Ammon's horn (tissue), 1 donor: ENCODE measurements around the gene G3BP1.
"Not testable (repeated sequence)": the region's sequence is repeated elsewhere in the genome, so short reads cannot be mapped to it uniquely, and the experiment has no call there.

Experiments
- DNase-seq: peaks from one replicate; pipeline ENCODE4 v3.0.0-alpha.2; 2016; ENCODE audit warnings: low spot score

Gene G3BP1

DNA sequence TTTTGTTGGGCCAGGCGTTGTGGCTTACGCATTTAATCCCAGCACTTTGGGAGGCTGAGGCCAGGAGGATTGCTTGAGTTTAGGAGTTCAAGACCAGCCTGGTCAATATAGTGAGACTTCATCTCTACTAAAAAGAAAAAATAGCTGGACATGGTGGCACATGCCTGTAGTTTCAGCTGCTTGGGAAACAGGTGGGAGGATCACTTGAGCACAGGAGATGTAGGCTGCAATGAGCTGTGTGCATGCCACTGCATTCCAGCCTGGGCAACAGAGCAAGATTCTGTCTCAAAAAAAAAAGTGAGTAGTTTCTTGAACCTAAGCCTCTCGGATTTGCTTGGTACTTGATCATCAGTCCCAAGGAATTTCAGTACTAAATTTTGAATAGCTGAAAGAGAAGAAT lies 26.9 kb downstream of the G3BP1 start:
- DNase-seq, result no peak

DNA sequence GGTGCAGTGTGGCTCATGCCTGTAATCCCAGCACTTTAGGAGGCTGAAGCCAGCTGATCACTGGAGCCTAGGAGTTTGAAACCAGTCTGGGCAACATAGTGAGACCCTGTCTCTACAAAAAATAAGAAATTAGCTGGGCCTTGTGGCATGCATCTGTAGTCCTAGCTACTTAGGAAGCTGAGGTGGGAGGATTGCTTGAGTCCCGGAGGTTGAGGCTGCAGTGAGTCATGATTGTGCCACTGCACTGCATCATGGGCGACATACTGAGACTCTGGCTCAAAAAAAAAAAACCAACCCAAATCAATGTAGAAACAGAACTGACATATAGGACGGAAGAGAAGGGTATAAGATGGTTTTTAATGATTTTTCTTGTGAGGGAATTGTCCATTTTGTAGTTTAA lies 27.7 kb downstream of the G3BP1 start:
- no peak for DNase-seq

DNA sequence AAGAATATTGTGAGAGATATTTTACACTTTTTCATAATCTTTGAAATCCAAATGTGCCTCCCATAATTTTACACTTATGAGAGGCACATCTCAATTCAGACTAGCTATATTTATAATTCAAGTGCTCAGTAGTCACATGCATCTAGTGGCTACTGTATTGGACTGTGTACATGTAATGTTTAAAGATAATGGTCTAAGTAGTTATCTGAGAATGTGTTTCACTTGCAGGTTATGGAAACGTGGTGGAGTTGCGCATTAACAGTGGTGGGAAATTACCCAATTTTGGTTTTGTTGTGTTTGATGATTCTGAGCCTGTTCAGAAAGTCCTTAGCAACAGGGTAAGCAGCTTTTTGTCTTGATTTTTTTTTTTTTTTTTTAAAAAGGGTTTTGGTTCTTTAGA lies 28.8 kb downstream of the G3BP1 start:
- DNase-seq, result no peak

DNA sequence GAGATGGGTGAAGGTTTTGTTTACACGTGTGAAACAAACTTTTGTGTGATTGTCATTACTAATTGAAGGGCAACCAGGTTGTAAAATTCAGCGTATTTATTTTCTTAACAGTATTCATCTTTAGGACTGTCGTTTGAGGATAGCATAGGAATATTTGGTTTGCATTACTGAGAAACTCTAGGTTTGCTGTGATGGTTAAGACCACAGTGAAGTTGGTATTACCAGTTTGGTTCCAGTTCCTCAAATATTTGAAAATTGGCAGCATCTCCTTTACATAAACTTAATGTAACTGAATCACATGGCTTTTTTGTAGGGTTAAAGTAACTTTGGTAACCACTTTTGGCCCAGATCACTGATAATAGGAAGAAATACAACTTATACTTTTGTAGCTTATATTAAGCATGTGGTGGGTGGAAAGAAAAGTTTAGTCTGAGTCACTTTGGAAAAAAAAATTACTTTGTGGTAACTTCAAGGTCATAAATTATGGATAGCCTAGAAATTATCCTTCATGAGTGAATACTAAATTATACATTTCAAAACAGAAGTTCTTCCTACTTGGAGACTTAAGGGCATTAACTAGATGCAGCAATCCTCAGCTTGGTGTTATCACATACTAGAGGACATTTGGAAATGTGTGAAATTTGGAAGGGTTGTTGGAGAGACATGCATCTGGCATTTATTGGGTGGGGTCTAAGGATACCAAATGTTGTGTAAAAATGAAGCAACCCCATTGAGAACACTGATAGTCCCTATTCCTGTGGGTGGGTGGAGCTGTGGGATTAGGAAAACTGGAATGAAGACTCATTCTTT lies 33.9 kb downstream of the G3BP1 start:
- DNase-seq, result no peak

DNA sequence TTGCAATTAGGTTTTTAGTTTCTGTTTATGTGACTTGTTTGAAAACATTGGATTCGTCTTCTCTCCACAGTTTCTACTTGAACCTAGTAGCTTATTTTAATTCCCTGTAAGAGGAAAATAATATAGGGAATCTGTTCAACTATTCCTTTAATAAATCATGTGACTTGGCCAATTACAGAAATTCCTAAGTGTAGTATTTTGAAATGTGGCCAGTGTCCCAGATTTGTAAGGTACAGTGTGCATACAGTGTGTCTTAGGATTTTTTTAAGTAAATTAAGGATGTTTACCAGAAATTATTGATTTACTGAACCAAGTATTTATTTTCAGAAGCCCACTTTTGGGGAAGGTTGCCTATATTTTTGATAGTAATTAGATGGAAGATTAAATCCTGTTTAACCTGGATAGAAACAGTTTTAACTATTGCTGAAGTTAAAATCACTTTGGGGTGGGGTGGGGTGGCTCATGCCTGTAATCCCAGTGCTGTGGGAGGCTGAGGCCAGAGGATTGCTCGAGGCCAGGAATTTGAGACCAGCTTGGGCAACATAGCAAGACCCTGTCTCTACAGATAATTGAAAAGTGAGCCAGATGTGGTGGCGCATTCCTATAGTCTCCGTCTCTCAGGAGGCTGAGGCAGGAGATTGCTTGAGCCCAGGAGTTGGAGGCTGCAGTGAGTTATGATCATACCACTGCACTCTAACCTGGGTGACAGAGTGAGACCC lies 36.9 kb downstream of the G3BP1 start:
- no peak for DNase-seq

DNA sequence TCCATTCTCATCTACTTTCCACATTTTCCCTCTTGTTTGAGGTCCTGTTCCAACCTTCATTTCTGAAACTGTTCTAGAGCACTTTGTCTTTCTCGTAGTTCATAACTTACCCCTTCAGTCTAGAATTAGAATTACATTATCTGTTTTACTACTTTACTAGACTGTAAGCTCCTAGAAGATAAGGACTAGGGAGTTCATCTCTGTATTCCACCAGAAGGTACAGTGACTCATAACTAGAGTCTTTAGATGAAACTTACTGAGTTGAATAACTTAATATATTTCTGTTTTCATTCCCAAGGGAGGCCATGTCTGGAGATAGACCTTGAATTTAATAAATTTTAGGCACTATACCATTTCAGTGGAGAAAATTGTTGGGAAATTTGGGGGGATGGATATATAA lies 38.7 kb downstream of the G3BP1 start:
- DNase-seq, result no peak

DNA sequence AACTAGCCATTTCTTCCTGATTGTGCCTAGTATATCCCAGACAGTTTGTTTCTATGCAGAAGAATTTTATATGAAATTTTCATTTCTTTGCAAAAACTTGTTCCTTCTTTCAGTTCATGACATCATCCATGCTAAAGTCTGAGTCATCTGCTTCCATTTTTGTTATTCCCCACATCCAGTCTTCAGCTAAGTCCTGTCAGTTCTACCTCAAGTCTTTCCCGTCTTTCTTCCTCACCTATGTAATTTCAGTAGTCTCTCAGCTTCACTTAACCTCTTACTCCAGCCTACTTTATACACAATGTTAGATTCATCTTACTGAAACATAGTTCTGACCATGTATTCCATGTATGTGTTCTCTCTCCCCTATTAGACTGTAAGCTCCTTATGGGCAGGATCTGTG lies 39.1 kb downstream of the G3BP1 start:
- no peak for DNase-seq

DNA sequence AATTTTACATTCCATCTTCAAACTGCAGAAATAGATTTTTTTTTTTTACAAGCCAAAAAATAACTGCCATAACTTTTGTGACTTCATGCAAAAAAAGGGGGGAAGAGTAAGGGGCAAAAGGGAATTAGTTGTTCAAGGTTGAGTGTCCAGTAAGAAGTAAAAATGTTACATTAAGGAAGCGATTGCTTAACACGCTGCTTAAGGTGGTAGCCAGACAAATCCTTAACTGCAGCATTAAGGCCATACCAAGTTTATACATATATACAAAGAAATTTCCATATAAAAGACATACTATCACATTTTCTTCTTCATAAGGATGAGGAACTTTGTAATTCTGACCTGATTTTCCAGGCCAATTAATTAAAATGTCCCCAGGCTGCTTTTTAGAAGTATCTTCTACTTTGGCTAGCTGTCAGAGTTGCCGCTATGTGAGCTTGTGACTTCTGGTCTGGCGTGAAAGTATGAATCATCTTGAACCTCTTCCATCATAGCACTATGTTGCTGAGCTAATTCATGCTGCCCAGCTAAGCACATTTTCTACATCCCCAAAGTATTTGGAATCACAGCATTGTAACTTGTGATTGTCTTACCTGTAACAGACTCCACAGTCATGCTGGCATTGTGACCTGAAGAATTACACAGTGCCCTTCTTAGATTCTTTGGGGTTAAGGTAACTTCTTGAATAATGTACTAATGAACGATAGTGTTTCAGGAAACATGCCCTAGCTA lies 40.0 kb downstream of the G3BP1 start:
- peak; percentile 17 for DNase-seq

DNA sequence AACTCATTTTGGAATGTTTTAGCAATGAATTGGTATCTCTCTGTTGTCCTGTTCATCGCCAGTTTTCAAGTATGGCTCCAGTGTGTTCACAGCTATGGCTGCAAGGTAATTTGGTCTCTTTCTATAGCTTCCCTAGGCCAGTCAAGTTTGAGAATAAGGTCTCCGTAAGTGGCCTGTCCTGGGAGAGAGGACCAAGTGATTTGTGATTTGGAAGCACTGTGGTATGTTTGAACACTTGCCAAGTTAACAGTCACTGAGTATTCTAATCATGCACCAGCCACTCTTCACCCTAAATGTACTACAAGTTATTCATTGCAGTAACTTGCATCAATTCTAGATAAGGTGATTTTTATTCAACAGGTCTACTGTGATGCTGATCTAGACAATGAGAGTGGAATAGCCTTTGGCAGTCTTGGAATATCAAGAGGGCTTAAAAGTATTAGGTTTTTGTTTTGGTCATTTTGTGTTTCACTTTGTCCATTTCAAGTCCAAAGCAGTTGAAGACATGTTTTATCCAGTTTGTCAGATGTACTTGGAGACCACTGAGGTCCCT lies 41.1 kb downstream of the G3BP1 start:
- DNase-seq, result peak; percentile 14

DNA sequence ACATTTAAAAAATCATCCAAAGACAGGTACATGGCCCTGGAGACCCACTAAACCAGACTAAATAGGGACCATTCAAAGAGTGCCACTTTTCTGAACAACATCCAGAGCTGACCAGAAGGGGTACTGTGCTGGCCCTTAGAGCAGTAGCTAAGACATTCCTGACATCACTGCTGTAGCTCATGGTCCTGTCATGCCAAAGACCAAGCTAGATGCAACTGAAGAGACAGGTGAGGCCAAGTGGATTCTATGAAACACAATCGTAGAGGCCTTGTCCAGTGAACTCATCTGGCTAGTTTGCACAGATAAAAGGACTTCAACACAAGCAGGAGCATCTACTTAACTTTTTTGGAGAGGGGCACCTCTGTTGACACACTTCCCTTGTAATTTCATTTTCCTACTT lies 43.3 kb downstream of the G3BP1 start:
- no peak for DNase-seq

DNA sequence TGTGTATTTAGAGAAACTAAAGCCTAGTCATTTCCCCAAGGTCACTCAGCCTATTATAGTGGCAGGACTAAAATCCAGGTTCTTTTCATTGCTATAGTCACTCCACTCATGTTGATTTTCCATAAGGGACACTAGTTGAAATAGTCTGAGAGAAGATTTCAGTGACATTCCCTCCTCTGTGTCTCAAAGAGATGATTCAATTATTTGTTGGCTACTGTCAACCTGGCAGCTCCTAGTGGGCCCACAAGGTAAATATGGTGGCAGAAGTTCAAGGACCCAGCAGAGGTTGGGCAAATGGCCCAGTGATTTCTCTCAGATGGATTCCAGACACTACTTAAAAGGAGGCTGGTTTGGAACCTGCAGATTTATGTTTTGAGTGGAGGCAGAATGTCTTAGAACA lies 48.1 kb downstream of the G3BP1 start:
- DNase-seq, result no peak

DNA sequence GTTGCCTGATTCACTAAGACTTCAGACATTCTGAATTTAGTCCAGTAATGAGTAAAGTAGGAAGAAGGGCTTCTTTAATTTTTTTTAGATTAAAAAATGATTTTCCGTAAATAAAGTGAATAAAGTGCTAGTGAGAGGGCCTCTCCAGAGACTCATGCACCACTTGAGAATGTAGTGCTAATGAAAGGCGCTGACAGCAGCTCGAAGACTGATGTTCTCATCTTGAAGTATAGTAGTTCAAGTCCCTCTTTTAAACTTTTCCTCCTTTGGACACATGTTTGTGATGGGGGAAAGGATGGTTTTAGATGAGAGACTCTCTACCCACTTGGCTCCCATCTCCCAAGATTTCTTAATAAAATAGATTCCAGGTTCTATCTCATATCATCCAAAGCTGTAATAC lies 48.5 kb downstream of the G3BP1 start:
- DNase-seq, result no peak

DNA sequence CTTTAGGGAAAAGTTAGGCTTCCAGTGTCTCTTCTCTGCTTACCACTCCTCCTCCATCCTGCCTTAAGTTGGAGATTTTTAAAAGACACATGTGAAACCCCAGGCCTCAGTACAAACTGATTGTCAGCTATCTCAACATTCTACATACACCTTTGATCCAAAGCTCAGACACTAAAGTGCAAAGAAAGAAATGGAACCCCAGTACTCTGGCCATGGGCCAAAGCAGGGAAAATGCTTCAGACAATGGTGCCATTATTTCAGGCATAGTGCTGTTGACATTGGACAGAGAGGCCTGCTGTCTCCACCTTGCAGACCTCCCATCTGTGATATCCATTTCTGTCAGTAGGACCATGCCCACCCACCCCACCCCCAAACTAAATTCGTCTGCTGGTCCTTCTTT lies 49.1 kb downstream of the G3BP1 start:
- peak; percentile 22 for DNase-seq

DNA sequence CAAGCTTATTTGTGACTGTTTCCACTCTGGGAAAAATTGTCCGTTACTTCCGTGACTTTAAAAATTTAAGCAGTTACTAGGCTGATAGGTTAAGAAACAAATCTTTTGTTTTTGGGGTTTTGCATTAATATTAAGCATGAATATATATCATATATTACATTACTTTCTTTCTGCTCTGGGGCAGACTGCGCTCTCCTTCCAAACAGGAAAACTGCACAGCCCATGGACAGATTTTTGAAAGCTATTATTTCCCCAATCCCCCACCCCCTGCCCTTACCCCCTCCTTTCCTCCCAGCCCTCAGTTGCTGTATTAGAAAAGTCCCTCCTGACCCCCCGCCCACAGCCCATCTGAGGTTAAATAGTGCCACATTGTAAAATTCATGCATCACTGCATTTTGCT lies 50.4 kb downstream of the G3BP1 start:
- no peak for DNase-seq

DNA sequence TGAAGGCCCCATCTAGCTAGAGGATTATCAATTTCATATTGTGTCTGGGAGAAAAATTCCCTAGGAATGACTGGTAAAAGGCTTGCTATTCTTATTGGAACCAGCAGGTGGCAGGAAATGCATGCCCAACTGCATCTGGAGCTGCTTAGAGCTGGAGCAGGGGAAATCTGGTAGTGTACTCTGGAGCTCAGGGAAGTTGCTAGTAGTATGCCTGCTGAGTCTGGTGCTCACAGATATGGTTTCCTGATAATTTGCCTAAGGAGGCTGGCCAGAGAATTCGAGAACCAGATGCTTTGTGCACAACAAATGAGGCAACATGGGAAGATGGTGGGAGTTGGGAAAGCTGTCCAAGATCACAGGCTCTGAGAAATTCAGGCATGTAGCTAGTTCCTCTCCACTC lies 53.7 kb downstream of the G3BP1 start:
- peak; percentile 86 for DNase-seq

DNA sequence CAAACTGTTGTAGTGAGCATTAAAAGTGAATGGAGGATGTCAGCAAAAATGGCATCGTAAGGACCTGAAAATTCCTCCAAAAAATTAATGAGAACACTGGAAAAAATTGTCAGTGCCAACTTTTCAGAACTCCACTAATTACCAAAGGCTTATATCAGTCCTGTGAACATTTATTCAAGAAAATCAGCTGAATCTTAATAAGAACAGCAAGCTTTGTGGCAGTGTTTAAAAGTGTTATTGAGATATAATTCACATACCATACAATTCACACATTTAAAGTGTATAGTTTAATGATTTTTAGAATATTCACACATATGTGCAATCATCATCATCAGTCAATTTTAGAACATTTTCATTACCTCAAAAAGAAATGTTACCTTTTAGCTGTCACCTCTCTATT lies 57.6 kb downstream of the G3BP1 start:
- DNase-seq, result no peak

DNA sequence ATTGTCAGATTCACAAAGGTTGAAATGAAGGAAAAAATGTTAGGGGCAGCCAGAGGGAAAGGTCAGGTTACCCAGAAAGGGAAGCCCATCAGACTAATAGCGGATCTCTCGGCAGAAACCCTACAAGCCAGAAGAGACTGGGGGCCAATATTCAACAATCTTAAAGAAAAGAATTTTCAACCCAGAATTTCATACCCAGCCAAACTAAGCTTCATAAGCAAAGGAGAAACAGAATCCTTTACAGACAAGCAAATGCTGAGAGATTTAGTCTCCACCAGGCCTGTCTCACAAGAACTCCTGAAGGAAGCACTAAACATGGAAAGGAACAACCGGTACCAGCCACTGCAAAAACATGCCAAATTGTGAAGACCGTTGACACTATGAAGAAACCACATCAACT lies 61.1 kb downstream of the G3BP1 start:
- DNase-seq, result not testable (repeated sequence)

DNA sequence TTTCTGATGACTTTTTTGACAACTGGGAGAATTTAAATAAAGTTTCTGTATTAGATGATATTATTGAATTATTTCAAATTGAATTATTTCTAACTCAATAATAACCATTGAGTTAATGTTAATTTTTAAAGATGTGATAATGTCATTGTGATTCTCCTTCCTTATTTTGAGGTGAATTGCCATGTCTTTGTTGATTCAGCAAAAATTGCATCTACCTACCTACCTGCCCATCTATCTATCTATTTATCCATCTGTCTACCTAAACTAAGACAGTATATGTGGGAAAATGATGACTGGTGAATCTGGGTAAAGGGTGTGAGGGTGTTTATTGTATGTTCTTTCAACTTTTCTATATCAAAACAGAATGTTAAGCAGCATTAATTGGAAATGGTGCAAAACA lies 75.0 kb downstream of the G3BP1 start:
- DNase-seq, result no peak

DNA sequence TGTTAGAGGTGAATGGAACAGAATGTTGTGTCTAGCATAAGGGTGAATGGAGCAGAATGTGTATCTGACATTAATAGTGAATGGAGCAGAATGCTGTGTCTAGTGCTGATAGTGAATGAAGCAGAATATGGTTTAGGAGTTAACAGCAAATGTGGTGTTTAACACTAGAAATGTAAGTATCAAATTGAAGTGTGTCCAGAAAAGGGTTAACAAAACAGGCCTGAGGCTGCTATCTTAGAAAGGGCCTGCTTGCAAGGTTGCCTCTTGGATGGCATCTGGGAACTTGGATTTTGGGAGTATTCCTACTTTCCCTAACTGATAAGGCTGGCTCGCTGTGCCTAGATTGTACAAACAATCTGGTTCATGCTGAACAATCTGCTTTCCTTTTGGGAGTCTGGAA lies 76.1 kb downstream of the G3BP1 start:
- peak; percentile 8 for DNase-seq

DNA sequence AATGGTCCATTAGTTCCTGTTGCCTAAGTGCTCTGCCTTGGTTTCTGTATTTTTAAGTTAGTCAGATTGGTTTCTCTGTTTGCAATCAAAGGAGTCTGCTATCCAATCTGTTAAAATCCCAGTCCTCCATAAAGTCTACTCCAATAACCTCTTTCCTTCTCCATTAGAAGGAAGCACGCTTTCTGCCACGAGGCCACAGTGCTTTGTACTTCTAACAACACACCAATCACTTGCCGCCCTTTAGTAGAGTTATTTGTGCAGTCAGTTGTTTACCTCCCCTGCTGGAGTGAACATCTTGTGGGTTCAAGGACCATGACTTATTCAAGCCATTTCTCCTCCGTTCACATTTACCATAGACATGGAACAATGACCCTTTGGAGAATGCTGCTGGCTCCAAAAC lies 83.9 kb downstream of the G3BP1 start:
- DNase-seq, result no peak

DNA sequence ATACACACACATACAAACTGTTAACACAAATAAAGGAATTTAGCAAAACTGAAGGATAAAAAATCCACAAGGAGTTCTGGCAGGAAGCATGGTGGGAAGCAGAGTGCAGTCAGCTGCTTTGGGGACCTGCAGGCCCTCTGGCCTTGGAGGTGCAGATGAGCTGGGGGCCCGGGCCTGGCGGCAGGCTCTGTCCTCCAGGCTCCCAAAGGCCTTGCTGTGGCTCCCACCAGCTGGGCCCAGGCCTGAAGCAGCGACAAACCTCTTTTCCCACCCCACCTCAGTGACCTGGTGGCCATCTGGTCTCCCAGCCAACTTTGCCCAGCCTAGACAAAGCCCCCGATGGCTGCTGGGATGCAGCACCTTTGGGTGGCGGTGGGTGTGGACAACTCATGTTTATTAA lies 85.1 kb downstream of the G3BP1 start:
- no peak for DNase-seq

DNA sequence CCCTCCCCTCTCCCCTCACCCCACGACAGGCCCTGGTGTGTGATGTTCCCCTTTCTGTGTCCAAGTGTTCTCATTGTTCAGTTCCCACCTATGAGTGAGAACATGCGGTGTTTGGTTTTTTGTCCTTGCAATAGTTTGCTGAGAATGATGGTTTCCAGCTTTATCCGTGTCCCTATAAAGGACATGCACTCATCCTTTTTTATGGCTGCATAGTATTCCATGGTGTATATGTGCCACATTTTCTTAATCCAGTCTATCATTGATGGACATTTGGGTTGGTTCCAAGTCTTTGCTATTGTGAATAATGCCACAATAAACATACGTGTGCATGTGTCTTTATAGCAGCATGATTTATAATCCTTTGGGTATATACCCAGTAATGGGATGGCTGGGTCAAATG lies 89.1 kb downstream of the G3BP1 start:
- not testable (repeated sequence) for DNase-seq
